Measurements from ENCODE around the gene TMEM170A. TPM values are rescaled to one million over a fixed set of nuclear protein-coding genes. Genes with fewer than 3 reads are reported as not detected.

Gene TMEM170A
- total RNA-seq, 1 experiment from 2014 or later: 10.1 TPM

DNA sequence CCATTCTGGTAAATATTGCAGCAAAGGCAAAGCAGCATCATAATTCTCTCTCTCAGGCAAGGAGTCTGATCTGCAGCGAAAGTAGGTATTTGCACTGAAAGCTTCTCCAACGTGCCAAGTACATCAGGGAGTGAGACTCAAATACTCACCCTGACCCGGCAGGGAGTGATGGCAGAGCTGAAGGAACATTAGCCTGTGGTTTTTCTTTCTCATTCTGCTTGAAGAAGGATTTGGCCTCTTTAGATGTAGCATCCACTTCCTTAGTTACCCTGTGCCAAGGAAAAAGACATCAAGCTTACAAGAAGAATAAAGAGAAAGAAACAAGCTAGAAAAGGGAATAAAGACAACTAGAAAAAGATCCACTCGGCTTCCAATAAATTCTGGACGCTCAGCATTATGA is 69.5 kb downstream of the TMEM170A start:
- DNase-seq (no peak), ATAC-seq (no peak)
- Histone ChIP-seq H3K4me3 (ENCODE audit: low read length) (no peak overlapping the region), H3K27me3 (ENCODE audit: low read length) (no peaks in the 10 kb centered on the region), H3K36me3 (ENCODE audit: low read depth, low read length) (no peaks in the 10 kb centered on the region; the same call in 1 of the 2 replicates), H3F3A (ENCODE audit: low read length, unreplicated experiment) (no peaks in the 10 kb centered on the region), H3K9ac (ENCODE audit: low read length) (no peak overlapping the region), H3K9me2 (replicated peaks; ENCODE audit: low read length) (no peaks in the 10 kb centered on the region), H2AFZ (ENCODE audit: low read length) (no peak overlapping the region), H4K20me1 (ENCODE audit: low read length) (no peaks in the 10 kb centered on the region), H3K9me3 (ENCODE audit: low read length) (no peaks in the 10 kb centered on the region), H3K79me2 (ENCODE audit: low read length) (no peaks in the 10 kb centered on the region), H3K4me2 (ENCODE audit: low read length) (no peak overlapping the region), H3K4me1 (ENCODE audit: insufficient read depth, low read length) (no peaks in the 10 kb centered on the region), H3K27ac (ENCODE audit: low read length) (no peak overlapping the region)
- no TSS peak for BruUV-seq (replicated peaks)
- TF ChIP-seq EZH2 (IDR thresholded peaks at IDR 0.05; ENCODE audit: low read length, unreplicated experiment): no peak
- TF ChIP-seq, protein P1, sequence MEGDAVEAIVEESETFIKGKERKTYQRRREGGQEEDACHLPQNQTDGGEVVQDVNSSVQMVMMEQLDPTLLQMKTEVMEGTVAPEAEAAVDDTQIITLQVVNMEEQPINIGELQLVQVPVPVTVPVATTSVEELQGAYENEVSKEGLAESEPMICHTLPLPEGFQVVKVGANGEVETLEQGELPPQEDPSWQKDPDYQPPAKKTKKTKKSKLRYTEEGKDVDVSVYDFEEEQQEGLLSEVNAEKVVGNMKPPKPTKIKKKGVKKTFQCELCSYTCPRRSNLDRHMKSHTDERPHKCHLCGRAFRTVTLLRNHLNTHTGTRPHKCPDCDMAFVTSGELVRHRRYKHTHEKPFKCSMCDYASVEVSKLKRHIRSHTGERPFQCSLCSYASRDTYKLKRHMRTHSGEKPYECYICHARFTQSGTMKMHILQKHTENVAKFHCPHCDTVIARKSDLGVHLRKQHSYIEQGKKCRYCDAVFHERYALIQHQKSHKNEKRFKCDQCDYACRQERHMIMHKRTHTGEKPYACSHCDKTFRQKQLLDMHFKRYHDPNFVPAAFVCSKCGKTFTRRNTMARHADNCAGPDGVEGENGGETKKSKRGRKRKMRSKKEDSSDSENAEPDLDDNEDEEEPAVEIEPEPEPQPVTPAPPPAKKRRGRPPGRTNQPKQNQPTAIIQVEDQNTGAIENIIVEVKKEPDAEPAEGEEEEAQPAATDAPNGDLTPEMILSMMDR (conservative IDR thresholded peaks at IDR 0.05; ENCODE audit: low read depth, low read length): no peak
- no peak for TF ChIP-seq EZH2phosphoT487 (IDR thresholded peaks at IDR 0.05; ENCODE audit: borderline replicate concordance, low read length)
- ChIA-PET CTCF (no interaction called here), POLR2A (ENCODE audit: unreplicated experiment) (no interaction called here)
- intact Hi-C loops (cut with micrococcal nuclease): no loop called here

Other genes with a start within 250 kb of the TMEM170A start
- gene CTRB1, start 245.7 kb downstream of the TMEM170A start, total RNA-seq (2014; rRNA removed): not detected in 2 replicates
- 49.3 and 68.0 TPM in 2 replicates for gene BCAR1, start 213.1 kb downstream of the TMEM170A start, total RNA-seq (2014; rRNA removed)
- gene CFDP1, start 31.2 kb downstream of the TMEM170A start, total RNA-seq (2014; rRNA removed): 27.3 and 32.1 TPM in 2 replicates
- 0.35 and 0.91 TPM in 2 replicates for gene CHST6, start 30.8 kb upstream of the TMEM170A start, total RNA-seq (2014; rRNA removed)
- 0.29 TPM in 1 of 2 replicates, not detected in the other for gene CHST5, start 71.4 kb upstream of the TMEM170A start, total RNA-seq (2014; rRNA removed)
- gene TMEM231, start 91.6 kb upstream of the TMEM170A start, total RNA-seq (2014; rRNA removed): 9.6 and 20.2 TPM in 2 replicates
- gene GABARAPL2, start 101.7 kb upstream of the TMEM170A start, total RNA-seq (2014; rRNA removed): 24.7 and 31.2 TPM in 2 replicates
- gene ADAT1, start 158.6 kb upstream of the TMEM170A start, total RNA-seq (2014; rRNA removed): 42.8 and 60.1 TPM in 2 replicates
- 137 and 148 TPM in 2 replicates for gene KARS1, start 183.0 kb upstream of the TMEM170A start, total RNA-seq (2014; rRNA removed)
- 25.7 and 27.2 TPM in 2 replicates for gene TERF2IP, start 183.1 kb upstream of the TMEM170A start, total RNA-seq (2014; rRNA removed)
- gene CPHXL2, start 212.3 kb upstream of the TMEM170A start, total RNA-seq (2014; rRNA removed): not detected in 2 replicates
- gene DUXB, start 236.8 kb upstream of the TMEM170A start, total RNA-seq (2014; rRNA removed): not detected in 2 replicates

Measured in PC-3 (cell line).